ENCODE results near the gene HOTAIR.
A peak's percentile ranks its signal among the peaks of the same experiment; 100 is the strongest.

The HOTAIR gene

DNA sequence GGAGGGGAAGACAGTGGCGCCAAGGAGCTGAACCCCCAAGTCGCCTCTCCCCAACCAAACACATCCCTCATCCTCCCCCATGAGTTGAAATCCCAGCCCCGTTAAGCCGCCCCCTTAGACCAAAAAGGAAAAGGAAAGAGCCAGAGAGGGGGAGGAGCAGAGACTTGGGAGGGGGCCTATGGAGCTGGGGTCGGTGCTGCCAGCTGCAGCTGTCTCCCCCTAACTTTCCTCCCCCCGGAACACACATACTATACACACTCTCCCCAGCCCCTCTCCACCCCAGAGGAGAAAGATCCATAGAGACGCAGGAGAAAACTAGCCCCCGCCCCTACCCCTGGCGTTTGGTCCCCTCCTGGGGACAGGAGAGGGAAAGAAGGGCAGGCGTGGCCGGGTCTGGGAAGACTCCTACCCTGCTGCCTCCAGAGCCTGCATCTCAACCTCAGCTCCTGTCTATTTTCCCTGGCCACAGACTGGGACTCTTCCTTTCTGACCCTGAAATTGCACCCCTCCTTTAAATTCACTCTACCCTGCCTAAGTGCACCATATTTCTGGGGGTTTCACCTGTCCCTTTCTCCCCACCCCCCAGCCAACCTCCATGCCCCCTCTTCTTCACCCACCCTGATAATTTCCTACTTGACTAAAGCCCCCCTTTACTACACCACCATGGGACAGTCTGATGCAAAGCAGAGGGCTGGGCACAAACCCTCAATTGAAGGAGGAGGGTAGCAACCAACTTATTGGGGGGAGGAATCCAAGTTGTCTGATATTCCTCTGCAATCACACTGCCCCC, 23.6 kb upstream of the HOTAIR start:
- DNase-seq (ENCODE audit: low spot score): no peak
- Mint-ChIP-seq H3K36me3 (ENCODE audit: low read depth) (no peaks in the 10 kb centered on the region), H3K4me1 (ENCODE audit: low read depth) (peaks cover 15% of the 10 kb centered on the region), H3K4me3 (no peak overlapping the region), H3K9me3 (no peaks in the 10 kb centered on the region), H3K27me3 (ENCODE audit: low read depth) (peaks cover 92% of the 10 kb centered on the region), H3K27ac (no peak overlapping the region)

- Mint-ChIP-seq H3K27ac (peak overlapping the region; percentile 16), H3K36me3 (ENCODE audit: low read depth) (no peaks in the 10 kb centered on the region), H3K9me3 (no peaks in the 10 kb centered on the region), H3K4me1 (ENCODE audit: low read depth) (peaks cover 14% of the 10 kb centered on the region), H3K4me3 (no peak overlapping the region), H3K27me3 (ENCODE audit: low read depth) (peaks cover 92% of the 10 kb centered on the region)
- no peak for DNase-seq (ENCODE audit: low spot score)
Observed at GRCh38 chr12:53997204-53998109, 22.7 kb upstream of the HOTAIR start.

GRCh38 chr12:53996240-53997203, 21.8 kb upstream of the HOTAIR start:
- Mint-ChIP-seq H3K27me3 (ENCODE audit: low read depth) (peaks cover 92% of the 10 kb centered on the region), H3K4me1 (ENCODE audit: low read depth) (peaks cover 14% of the 10 kb centered on the region), H3K36me3 (ENCODE audit: low read depth) (no peaks in the 10 kb centered on the region), H3K4me3 (peak overlapping the region; percentile 77), H3K9me3 (no peaks in the 10 kb centered on the region), H3K27ac (no peak overlapping the region)
- DNase-seq (ENCODE audit: low spot score): no peak

DNA sequence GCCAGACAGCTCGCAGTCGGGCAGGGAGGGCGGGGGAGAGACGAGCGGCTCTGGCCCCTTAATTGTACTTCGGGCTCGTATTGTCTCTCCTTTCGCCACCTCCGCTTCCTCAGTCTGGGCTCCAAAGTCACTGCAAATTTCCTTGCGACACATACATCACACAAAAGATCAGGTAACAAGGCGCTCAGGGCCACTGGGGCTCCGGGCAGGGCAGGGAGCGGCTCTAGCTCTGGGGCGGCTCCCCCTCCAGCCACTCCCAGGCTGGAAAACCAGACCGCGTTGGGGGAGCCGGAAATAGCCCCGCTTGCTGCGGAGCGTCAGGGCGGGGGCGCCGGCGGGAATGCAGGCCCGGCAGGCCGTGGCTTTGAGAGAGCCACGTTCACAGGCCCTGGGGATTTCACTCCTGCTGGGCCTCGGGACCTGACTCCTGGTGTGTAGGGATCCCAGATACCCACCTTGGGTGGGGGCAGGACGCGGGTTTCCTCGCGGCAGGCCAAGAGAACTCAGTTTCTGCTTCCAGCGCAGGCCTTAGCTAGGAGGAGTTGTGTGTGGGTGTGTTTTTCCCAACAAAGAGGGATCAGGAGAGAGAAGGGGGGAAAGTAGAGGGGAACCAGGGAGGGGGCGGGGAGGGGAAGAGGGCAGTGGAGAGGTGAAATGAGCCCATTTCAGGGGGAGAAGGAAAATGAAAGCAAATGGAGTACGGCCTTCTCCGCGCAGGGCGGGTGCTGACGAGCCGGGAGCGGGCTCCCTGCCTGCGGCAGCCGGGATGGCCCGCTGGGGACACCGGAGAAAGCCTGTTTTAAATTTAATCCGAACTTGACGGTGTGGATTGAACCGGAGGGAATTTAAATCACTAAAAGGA, 20.9 kb upstream of the HOTAIR start:
- no peak for DNase-seq (ENCODE audit: low spot score)
- no peaks in the 10 kb centered on the region for H3K9me3 Mint-ChIP-seq
- H3K4me1 Mint-ChIP-seq (ENCODE audit: low read depth): peaks cover 14% of the 10 kb centered on the region
- H3K27ac Mint-ChIP-seq: peak overlapping the region; percentile 31
- no peaks in the 10 kb centered on the region for H3K36me3 Mint-ChIP-seq (ENCODE audit: low read depth)
- H3K27me3 Mint-ChIP-seq (ENCODE audit: low read depth): peaks cover 90% of the 10 kb centered on the region
- peak overlapping the region; percentile 77 for H3K4me3 Mint-ChIP-seq

GRCh38 chr12:53995002-53995377, 20.2 kb upstream of the HOTAIR start:
- Mint-ChIP-seq H3K27ac (no peak overlapping the region), H3K4me1 (ENCODE audit: low read depth) (peaks cover 19% of the 10 kb centered on the region), H3K9me3 (no peaks in the 10 kb centered on the region), H3K36me3 (ENCODE audit: low read depth) (no peaks in the 10 kb centered on the region), H3K4me3 (peak overlapping the region; percentile 26), H3K27me3 (ENCODE audit: low read depth) (peaks cover 92% of the 10 kb centered on the region)
- DNase-seq (ENCODE audit: low spot score): no peak

DNA sequence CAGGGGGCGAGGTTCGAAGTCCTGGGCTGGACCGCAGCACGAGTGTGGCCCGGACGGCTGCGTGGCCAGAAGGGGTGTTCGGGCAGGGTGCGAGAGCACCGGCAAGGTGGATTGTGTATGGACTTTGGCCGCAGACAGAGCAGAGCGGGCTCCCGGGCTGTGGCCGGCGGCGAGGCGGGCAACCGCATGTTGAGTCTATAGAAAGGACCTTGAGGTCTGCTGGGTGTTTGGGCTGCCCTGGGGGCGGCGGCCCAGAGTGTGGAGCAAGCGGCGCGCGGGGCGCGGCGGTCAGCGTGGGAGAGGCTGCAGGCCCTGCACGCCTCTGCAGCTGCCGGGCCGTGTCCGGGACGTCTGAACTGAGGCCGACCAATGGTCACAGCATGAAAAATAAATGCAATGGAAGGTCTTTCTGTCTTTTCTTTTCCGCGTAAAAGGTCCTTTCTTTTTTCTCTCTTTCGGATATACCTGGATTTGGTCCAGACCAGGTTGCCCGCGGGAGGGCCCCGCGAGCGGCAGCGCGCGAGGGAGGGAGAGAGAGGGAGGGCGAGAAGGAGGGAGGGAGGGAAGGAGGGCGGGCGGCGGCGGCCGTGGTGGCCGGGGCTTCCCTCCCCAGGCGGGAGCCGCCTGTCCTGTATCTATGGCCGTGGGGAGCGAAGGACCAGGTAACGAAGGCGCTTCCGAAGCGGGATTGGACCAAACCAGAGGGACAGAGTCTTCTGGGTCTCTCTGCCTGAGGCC, 19.7 kb upstream of the HOTAIR start:
- Mint-ChIP-seq H3K9me3 (no peaks in the 10 kb centered on the region), H3K4me3 (peak overlapping the region; percentile 26), H3K4me1 (ENCODE audit: low read depth) (peaks cover 23% of the 10 kb centered on the region), H3K27ac (no peak overlapping the region), H3K27me3 (ENCODE audit: low read depth) (peaks cover 92% of the 10 kb centered on the region), H3K36me3 (ENCODE audit: low read depth) (no peaks in the 10 kb centered on the region)
- DNase-seq (ENCODE audit: low spot score): no peak

- Mint-ChIP-seq H3K4me3 (peak overlapping the region; percentile 7), H3K9me3 (no peaks in the 10 kb centered on the region), H3K27me3 (ENCODE audit: low read depth) (peaks cover 92% of the 10 kb centered on the region), H3K36me3 (ENCODE audit: low read depth) (no peaks in the 10 kb centered on the region), H3K4me1 (ENCODE audit: low read depth) (peaks cover 27% of the 10 kb centered on the region), H3K27ac (no peak overlapping the region)
- DNase-seq (ENCODE audit: low spot score): no peak
Observed at GRCh38 chr12:53994009-53994263, 19.2 kb upstream of the HOTAIR start.

GRCh38 chr12:53993162-53994008, 18.6 kb upstream of the HOTAIR start:
- no peaks in the 10 kb centered on the region for H3K36me3 Mint-ChIP-seq (ENCODE audit: low read depth)
- H3K9me3 Mint-ChIP-seq: no peaks in the 10 kb centered on the region
- peaks cover 28% of the 10 kb centered on the region for H3K4me1 Mint-ChIP-seq (ENCODE audit: low read depth)
- DNase-seq (ENCODE audit: low spot score): no peak
- peaks cover 92% of the 10 kb centered on the region for H3K27me3 Mint-ChIP-seq (ENCODE audit: low read depth)
- H3K27ac Mint-ChIP-seq: peak overlapping the region; percentile 13
- H3K4me3 Mint-ChIP-seq: no peak overlapping the region

DNA sequence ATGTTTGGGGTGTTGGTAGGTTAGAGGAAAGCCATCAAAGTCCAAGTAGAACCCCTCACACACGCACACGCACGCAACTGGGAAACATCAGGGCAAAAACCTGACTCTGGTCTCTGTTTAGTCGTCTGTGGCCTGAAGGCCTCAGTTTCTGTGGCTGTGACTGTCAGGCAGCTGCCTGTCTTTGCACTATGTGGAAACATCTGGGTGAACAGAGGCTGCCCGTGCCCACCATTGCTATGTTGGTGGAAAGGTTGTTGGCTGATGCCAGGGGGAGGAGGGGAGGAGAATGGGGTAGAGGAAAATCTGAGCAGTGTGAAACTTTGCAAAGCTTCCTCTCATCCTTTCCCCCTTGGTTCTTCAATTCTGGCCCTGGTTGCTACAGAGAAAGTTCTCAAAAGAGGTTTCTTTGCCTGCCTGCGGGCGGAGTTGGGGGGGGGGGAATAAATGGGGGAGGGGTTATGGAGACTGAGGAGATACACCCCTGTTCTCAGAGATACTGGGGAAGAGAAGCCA, 17.7 kb upstream of the HOTAIR start:
- no peak for DNase-seq (ENCODE audit: low spot score)
- no peak overlapping the region for H3K27ac Mint-ChIP-seq
- no peaks in the 10 kb centered on the region for H3K9me3 Mint-ChIP-seq
- H3K4me3 Mint-ChIP-seq: no peak overlapping the region
- H3K27me3 Mint-ChIP-seq (ENCODE audit: low read depth): peaks cover 92% of the 10 kb centered on the region
- peaks cover 25% of the 10 kb centered on the region for H3K4me1 Mint-ChIP-seq (ENCODE audit: low read depth)
- no peaks in the 10 kb centered on the region for H3K36me3 Mint-ChIP-seq (ENCODE audit: low read depth)

GRCh38 chr12:53991077-53991460, 16.3 kb upstream of the HOTAIR start:
- DNase-seq (ENCODE audit: low spot score): no peak
- Mint-ChIP-seq H3K9me3 (no peaks in the 10 kb centered on the region), H3K27me3 (ENCODE audit: low read depth) (peaks cover 94% of the 10 kb centered on the region), H3K4me3 (no peak overlapping the region), H3K4me1 (ENCODE audit: low read depth) (peaks cover 27% of the 10 kb centered on the region), H3K36me3 (ENCODE audit: low read depth) (no peaks in the 10 kb centered on the region), H3K27ac (no peak overlapping the region)

DNA sequence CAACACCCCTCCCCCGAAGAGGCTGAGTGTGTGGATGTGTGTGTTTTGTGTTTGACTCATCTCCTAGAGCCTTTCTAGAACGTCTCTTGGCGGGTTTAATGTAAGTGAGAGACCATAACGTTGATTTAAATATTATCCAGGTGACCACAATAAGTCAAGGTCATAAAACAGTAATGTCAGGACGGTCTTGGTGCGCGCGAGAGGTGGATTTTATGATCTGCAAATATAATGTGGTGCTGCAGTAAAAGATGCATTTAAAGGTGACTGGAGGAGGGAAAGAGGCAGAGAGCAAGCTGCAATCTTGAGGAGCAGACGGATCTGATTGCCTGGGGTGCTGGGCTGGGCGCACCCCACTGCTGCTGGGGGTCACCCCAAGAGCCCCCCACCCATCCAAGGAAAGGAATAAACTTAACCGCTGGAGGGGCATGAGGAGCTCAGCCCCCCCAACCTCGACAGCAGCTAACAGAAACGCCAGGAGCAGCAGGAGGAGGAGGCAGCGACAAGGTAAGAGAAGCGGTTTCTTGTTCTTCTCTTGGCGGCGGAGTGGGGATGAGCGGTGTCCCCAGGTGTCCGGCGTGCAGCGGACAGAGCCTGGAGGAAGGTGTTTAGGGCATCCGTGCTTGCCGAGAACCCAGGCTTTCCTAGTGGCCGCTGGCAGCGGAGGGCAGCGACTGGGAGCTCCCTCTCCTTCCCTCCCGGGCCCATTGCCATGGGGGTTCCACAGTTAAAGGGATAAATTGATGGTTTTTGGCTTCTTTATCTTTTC, 15.7 kb upstream of the HOTAIR start:
- peaks cover 92% of the 10 kb centered on the region for H3K27me3 Mint-ChIP-seq (ENCODE audit: low read depth)
- no peaks in the 10 kb centered on the region for H3K9me3 Mint-ChIP-seq
- H3K4me3 Mint-ChIP-seq: no peak overlapping the region
- H3K27ac Mint-ChIP-seq: no peak overlapping the region
- no peak for DNase-seq (ENCODE audit: low spot score)
- no peaks in the 10 kb centered on the region for H3K36me3 Mint-ChIP-seq (ENCODE audit: low read depth)
- H3K4me1 Mint-ChIP-seq (ENCODE audit: low read depth): peaks cover 26% of the 10 kb centered on the region
